ENCODE data around the gene GKN1.

GKN1 gene

DNA sequence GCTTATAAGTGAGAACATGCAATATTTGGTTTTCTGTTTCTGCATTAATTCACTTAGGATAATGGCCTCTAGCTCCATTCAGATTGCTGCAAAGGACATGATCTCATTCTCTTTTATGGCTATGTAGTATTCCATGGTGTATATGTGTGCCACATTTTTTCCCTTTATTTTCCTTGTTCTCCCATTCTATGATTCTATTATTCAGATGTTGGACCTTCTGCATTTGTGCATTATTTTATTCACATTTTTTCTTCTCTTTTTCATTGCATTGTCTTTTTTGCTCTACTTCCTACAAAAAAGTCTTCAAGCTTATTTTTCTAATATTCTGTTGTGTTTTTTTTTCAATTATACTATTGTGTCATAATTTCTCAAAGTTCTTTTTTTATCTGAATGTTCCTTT is 27.4 kb downstream of the GKN1 start:
- DNase-seq (ENCODE audit: insufficient read length, low spot score) (no peak), FAIRE-seq (no peak)

DNA sequence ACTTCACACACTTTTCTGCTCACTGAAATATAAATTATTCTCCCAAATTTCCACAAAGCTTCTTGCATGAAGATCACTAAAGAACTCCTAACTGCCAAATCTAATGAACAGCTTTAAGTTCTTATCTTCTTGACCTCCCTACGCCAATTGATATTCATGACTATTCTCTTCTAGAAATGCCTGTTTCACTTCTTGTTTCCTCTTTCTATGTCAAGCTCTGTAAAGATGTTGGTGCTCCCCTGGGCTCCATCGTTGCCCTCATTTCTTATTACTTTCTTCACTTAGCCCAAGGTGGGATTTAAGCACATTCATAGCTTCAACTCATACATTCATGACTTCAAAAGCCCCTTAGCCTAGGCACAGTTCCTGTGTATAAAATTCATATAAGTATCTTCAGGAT is 29.3 kb downstream of the GKN1 start:
- FAIRE-seq = no peak
- DNase-seq (ENCODE audit: insufficient read length, low spot score) = no peak

DNA sequence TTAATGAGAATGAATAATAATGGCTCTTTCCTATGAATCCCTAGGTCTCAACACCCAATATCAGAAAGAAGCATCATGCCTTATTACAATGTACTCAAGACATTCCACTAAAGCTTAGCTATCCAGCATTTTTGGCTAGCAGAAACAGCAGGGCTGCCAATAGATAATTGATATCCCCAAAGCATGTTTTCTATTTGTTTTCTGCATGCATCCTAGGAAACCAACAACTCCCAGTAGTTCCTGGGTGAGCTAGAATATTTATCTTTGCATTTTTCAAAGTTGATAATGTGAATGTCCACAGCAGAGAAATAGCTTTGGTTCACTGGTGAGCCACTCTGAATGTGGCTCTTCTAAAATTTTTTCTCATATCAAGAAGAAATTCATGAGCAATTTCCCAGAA is 32.7 kb downstream of the GKN1 start:
- no peak for FAIRE-seq
- DNase-seq (ENCODE audit: insufficient read length, low spot score) = no peak

DNA sequence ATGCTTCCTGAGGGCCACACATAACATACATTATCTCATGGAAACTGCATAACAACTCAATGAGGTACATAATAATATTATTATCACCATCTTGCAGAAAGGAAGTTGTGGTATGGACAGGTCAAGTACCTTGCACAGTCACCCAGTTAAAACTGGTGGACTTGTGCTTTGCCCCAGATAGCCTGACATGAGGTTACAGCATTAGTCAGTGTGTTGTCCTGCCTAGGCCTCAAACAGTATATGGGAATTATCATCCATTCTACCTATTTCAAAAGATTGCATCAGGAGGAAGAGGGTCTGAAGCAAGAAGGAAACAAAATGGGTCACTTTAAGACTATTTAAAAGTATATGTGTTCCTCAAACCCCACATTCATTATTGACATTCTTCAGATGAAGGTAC is 33.2 kb downstream of the GKN1 start:
- no peak for FAIRE-seq
- no peak for DNase-seq (ENCODE audit: insufficient read length, low spot score)

DNA sequence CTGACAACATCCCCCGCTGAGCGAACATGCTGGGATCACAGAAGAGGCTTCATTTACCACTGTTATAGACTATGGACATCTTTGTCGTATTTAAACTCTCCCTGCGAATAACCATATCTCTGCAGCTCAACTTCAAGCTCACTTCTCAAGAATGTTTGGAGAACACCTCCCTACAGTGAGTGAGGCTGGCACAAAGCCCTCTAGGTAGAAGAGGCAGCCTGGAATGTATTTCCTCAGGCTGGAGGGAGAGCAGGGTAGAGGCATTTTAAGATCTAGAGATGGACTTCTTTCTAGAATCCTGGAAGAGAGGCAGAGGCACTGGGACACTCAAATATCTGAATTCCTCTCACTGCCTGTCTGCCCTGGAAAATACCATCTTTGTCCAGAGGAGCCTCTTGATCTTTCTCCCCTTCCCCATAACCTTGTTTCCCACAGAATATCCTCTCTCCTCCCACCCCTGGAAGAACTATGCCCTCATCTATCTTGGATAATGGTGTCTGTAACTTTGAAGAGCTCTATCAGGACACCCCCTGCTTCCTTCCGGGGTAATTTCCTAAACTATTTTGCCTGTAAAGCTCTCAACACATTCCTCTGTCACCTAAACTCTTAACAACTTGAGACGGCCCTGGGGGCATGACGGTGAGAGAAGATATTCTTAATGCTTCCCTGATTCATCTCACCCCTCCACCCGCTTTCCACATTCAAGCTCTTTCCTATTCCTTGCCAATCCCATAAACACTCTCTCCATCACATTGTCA is 36.2 kb downstream of the GKN1 start:
- DNase-seq (ENCODE audit: insufficient read length, low spot score) = no peak
- FAIRE-seq = no peak

DNA sequence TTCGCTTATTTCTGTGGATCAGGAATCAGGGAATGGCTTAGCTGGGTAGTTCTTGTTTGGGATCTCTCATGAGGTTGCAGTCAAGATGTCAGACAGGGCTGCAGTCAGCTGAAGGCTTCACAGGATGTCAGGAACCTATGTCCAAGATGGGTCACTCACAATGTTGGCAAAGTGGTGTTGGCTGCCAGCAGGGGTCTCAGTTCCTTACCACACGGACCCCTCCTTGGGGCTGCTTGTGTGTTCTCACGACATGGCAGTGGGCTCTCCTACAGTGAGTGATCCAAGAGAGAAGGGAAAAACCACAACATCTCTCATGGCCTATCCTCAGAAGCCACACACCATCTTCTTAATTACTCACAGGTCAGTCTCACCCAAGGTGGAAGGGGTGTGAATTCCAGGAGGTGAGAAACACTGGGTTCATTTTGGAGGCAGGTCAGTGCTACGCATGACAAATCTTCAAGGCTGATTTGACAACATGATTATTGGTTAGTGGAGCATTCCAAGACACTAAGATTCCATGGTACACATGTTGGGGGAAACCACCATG is 37.2 kb downstream of the GKN1 start:
- DNase-seq (ENCODE audit: insufficient read length, low spot score) (no peak), FAIRE-seq (peak; percentile 38)

DNA sequence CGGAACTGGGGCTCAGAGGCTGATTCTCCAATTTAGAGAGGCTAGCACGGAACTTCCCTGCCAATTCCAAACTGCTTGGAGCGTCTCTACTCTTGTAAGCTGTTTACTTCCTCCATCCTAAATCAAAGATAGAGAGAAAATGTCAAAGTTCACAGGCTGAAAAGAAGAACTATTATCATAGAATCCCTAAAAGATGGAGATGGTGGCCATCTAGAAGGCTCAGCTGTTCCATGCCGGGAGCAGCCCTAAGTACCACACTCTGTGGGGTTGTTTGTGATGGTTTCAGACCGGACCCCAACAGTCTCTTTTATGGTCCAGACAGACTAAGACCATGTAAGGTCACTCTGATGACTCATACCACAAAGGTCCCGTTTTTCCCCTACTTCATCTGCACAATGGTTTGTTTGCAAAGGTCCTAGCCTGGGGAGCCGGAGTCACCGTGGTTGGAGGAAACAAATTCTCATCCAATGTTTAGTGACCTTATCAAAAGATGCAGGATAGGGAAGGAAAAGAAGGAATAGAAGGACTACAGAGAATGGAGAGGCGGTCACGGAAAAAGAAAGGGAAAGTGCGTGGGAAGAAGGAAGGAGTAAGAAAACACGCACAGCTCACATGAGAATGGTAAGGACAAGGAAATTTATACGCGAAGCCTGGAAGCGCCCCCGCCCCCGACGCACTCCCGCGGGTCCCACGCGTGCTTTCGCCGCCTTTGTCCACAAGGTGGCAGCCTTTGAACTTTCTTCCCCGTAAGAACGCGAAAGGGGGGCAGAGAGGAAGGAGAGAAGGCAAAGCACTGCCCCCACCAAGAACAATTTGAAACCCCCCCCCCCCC is 38.1 kb downstream of the GKN1 start:
- DNase-seq (ENCODE audit: insufficient read length, low spot score) (peak; percentile 70), FAIRE-seq (peak; percentile 36)

DNA sequence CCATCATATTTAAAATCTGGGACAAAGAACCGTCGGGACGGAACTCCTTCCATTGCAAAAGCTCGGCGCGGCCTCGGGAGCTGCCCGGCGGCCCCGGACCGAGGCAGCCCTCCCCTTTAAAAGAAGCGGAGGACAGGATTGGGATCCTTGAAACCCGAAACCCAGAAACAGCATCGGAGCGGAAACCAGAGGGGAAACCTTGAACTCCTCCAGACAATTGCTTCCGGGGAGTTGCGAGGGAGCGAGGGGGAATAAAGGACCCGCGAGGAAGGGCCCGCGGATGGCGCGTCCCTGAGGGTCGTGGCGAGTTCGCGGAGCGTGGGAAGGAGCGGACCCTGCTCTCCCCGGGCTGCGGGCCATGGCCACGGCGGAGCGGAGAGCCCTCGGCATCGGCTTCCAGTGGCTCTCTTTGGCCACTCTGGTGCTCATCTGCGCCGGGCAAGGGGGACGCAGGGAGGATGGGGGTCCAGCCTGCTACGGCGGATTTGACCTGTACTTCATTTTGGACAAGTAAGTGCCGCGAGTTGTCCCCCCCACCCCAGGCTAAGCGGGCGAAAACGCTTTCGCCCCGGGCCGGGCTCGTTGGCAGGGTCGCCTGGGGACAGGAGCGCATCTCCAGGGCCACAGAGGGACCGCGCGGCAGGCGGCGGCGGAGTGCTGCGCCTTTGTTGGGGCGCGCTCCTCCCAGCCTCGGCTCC is 38.9 kb downstream of the GKN1 start, which contains the start of gene ANTXR1:
TSS of gene ANTXR1 (plus strand) at position 38 of the 698 bp plus-strand sequence. CDS start at position 359, 321 bp downstream.
- DNase-seq (ENCODE audit: insufficient read length, low spot score) (peak; percentile 84), FAIRE-seq (no peak)

DNA sequence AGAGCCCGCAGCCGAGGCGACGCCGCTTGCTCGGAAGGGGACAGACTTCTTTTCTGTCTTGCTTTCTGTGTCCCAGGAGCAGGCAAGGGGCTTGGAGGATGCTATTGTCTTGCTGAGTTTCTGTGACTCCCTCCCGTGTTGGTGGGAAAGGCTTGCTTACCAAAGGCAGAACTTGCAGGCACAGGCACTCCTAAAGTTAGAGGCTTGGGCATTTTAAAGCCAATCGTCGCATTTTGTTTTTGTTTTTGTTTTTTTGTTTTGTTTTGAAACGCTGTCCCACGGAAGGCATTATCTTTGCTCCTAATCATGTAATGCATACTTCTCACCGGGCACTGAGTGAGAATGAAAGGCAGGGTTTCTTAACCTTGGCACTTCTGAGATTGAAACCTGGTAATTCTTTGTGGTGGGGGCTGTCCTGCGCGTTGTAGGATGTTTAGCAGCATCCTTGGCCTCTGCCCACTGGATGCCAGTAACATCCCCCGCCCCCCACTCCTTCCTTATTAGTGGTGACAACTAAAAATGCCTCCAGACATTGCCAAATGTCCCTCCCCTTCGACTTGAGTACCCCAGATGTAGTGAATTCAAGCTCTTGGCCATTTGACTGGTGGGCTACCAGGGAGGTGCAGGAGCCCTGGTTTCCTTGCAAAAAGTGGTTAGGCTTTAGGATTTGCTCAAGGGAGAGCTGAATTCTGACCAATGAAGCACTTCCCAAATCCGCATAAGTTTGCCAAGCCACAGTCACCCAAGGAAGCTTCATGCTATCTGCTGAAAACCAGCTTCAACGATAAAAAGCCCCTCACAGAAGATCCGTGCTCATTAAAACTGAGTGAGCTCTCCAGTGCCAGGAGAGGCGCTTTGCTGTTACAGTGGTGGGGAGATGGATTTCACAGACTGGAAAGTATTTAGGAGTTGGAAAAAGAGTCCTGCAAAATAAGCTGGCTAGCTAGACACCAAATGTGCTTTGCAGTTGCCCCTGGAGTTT is 39.7 kb downstream of the GKN1 start:
- FAIRE-seq = no peak
- DNase-seq (ENCODE audit: insufficient read length, low spot score) = peak; percentile 30

DNA sequence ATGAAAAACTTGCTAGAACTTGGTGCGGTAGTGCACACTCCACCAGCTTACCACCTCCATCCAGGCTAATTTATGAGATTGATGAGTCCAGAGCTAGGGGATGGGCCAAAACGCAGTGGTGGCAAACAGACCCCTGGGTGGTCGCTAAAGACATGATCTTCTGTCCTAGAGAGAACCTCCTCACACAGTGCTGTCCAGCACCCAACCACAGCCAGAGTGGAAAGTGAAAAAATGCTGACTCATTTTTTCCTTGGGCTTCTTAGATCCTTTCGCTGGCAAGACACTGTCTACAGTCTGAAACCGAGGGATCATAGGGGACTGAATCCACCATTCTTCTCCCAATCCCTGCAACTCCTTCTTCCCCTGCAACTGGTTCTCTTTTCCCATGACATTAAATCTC is 42.6 kb downstream of the GKN1 start:
- FAIRE-seq (no peak), DNase-seq (ENCODE audit: insufficient read length, low spot score) (no peak)

DNA sequence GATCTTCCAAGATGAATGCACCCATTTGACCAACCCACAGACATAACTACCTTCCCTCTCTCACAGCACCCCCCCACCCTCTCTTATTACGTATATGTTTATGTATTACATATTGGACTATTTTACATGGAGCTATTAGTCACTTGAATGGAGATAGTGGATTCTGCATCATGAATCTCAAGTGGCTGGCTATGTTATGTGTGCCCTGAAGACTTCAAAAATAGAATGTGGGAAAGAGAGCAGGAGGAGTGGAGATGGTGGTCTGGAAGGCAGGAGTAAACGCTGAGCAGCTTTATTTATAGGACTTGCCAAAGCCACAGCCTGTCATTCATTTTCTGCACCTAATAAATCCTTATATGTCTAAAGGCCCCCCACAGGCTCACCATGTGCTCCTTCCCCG is 43.4 kb downstream of the GKN1 start:
- DNase-seq (ENCODE audit: insufficient read length, low spot score) (no peak), FAIRE-seq (no peak)

DNA sequence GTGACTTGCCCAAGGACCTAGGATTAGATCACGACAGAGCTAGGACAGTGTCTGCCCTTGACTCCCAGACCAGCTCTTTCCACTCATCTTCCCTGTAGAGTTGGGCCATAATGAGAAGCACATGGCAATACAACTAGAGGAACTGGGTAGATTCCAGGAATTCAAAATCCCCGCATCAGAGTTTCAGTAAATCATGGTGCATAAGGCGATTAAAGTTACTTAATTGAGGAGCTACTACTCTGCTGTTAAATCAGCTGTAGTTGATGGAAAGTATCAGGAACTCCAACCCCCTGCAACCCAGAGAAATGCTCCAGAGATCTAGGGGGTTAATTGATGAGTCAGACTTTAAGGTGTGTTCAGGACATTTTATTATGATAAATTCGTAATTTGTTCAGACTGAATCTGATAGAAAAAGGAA is 44.3 kb downstream of the GKN1 start:
- FAIRE-seq = no peak
- no peak for DNase-seq (ENCODE audit: insufficient read length, low spot score)

DNA sequence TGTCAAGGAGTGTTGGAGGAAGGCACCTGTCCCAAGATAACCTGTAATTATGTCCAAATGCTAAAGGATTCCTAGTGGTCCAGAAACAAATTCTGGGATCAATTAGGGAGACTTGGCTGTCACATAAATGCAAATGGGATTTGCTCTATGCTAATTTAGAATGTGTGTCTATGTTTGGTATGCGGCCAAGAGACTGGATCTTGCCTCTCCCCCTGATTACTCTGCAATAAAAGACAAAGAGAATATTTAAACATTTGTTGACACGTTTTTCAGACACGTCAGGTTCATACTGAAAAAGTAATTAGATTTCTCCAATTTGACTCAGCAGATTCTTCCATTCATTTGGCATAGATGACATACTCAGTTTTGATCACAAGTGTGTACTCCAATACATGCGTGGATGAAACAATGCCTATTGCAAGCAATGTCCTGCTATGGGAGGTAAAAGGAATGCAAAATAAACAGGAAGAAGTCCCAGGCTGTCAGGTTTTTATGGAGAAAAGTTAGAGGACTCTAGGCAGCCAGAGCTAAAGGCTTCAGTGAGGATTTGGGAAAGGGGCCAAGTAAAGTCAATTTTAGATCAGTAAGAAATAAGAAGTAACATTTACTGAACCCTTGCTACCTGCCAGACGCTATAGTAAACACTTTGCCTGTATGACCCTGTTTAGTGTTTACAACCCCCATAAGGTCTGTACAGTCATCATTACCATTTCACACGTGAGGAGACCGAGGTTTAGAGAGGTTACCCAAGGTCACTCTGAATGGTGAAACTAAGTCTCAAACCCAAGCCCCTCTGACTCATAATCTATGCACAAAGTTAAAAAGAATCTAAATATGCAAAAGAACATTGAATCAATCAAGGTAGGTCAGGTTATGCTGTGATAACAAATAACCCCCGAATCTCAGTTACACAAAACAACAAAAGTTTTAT is 46.3 kb downstream of the GKN1 start:
- DNase-seq (ENCODE audit: insufficient read length, low spot score) (no peak), FAIRE-seq (no peak)

DNA sequence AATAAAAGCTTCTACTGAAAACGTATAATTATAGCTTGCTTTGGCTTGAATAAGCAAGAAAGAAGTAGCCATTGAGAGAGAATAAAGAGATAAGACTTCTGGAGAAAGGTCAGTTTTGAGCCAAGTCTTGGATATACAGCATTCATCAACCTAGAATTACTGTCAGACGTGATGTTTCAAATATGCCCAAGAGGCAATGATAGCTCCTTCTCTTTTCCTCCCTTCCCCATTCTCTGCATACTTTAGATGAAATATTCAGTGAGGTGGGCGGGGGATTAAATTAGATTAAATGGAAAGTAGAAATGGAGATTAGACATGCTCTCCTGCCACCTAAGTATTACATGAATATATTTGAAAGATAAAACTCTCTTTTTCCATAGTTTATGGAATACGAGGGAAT is 47.3 kb downstream of the GKN1 start:
- FAIRE-seq (no peak), DNase-seq (ENCODE audit: insufficient read length, low spot score) (no peak)

DNA sequence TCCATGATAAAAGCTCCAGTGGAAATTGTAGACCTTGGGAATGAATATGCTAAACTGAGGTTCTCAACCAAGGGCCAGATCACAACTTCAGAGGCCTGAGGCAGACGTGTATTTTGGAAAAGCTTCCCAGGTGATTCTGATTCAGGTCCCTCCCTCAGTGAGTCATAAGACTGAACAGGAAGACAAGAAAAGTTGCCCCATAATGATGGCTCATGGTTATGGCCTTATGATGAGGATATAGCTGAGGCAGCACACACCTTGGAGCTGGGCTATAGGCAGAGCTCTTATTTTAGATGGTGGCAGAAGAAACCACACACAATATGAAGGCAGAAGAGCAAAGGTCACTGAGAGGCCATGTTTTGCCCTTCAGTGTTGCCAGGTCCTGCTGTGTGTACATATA is 48.1 kb downstream of the GKN1 start:
- FAIRE-seq (no peak), DNase-seq (ENCODE audit: insufficient read length, low spot score) (no peak)

DNA sequence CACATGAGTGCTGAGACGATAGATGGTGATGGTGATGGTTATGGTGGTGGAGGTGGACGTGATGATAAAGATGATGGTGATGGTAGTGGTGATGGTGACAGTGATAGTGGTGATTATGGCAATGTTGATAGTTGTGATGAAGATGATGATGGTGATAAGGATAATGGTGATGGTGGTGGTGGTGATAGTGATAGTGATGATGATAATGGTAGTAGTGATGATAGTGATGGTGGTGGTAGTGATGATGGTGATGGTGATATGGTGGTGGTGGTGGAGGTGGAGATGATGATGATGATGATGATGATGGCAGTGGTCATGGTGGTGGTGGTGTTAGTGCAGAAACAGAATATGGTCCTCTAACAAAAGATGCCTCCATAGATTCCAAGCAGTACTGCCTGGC is 48.8 kb downstream of the GKN1 start:
- FAIRE-seq = peak; percentile 96
- DNase-seq (ENCODE audit: insufficient read length, low spot score) = no peak

DNA sequence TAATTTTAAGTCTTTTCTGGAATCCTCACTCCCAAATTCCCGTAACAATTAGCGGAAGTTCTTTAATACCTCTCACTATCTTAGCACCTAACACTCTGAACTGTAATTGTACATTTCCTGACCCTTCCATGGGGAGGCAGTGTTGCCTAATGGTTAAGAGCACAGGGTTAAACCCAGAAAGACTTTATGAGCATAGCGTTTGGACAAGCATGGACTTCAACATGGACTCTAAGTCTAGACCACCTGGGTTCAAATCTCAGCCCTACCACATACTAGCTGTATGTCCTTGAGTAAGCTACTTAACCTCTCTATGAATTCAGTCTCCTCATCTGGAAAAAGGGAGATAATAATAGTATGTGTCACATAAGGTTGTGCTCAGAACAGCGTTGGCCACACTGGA is 51.6 kb downstream of the GKN1 start:
- no peak for DNase-seq (ENCODE audit: insufficient read length, low spot score)
- FAIRE-seq = peak; percentile 40

DNA sequence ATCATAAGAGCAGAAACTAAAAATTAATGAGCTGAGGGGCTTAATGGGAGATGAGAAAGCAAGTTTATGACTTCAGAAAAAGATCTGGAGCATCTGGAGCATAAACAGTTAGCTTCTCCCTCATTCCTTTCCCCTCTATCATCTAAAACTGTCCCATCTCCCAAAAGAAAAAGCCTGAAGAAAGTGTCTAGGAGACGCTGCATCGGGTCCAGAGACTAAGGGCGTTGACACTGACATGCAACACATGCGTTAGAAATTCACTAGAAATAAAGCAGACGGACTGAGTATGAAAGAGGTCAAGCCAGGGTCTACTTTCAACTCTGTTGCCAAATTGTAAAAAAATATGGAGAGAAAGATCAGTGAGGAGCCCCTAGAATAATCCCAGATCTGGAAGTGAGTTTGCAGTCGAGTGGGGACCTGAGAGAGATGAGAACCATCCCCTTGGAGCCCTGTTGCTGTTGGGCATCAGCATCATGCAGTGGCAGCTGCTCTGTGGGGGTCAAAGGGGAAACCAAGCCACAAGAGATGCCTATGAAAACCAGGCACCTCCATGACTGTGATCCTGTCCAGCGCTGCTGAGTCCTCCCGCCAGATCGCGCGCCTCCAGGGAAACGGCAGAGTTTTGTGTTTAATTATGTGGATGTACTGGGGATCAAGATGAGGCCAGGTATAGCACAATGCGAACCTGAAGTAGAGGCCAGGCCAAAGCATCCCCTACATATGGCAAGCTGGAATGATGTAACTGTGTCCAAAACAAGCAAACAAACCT is 52.4 kb downstream of the GKN1 start:
- DNase-seq (ENCODE audit: insufficient read length, low spot score) = no peak
- no peak for FAIRE-seq
